NB4 (cell line): ENCODE measurements around the gene LGALS9.

Experiments used
- POLR2A ChIP-seq: IDR thresholded peaks from 2 replicates; pipeline ENCODE4 v1.6.1; 2011; ENCODE audit warnings: mild to moderate bottlenecking; ENCODE audit not compliant: insufficient read length; ENCODE audit errors: extremely low read depth
- TF ChIP-seq, protein P1 (sequence below): IDR thresholded peaks from one replicate; pipeline ENCODE4 v1.5.1; 2012; ENCODE audit warnings: low read depth, low read length

DNA sequence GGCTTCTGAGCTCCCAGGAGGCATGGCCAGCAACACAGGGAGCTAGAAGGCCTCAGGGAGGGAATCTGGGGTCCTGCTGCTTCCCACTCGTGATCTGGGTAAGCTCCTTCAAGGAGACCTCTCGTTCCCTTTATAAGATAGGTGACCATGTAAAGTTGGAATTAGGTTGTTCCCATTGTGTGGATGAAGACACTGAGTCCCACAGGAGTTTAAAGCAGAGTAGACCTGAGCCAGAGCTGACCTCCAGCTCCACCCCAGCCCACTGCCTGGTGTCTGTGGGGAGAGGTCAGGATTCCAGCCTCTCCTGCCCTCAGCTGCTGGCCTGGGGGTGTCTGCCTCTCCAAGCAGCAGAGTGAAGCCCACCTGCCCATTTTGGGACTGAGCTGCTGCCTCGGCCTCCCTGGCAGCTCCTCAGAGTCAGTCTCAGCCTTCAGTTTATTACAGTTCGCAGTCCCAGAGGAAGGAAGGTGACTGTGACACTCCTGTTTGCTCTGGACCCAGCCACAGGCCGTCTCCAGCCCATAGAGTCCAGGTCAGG lies 33.1 kb upstream of the LGALS9 start:
- no peak for TF ChIP-seq POLR2A
- TF ChIP-seq, protein P1, sequence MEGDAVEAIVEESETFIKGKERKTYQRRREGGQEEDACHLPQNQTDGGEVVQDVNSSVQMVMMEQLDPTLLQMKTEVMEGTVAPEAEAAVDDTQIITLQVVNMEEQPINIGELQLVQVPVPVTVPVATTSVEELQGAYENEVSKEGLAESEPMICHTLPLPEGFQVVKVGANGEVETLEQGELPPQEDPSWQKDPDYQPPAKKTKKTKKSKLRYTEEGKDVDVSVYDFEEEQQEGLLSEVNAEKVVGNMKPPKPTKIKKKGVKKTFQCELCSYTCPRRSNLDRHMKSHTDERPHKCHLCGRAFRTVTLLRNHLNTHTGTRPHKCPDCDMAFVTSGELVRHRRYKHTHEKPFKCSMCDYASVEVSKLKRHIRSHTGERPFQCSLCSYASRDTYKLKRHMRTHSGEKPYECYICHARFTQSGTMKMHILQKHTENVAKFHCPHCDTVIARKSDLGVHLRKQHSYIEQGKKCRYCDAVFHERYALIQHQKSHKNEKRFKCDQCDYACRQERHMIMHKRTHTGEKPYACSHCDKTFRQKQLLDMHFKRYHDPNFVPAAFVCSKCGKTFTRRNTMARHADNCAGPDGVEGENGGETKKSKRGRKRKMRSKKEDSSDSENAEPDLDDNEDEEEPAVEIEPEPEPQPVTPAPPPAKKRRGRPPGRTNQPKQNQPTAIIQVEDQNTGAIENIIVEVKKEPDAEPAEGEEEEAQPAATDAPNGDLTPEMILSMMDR, result no peak
